Transverse colon (tissue), 4 donors: ENCODE results near the gene LIX1L.

ENCODE experiments used
- EP300 ChIP-seq: sonication (generic); formaldehyde crosslinking; IDR thresholded peaks from one replicate; pipeline ENCODE4 v1.6.1; 2017; ENCODE audit warnings: antibody characterized with exemption, low read depth
- POLR2A ChIP-seq: fragments of 450-650 bp; IDR thresholded peaks from one replicate; pipeline ENCODE4 v1.6.1; 2016; ENCODE audit warnings: antibody characterized with exemption, mild to moderate bottlenecking, moderate library complexity
- POLR2AphosphoS5 ChIP-seq, 3 donors: sonication (generic); formaldehyde crosslinking; IDR thresholded peaks; one replicate each; pipeline ENCODE4 v1.6.1; 2016; ENCODE audit warnings: antibody characterized with exemption in 3 of 3
- TF ChIP-seq, protein P1 (sequence below), 5 experiments: fragments of 200-600 bp in 3 of 5; fragments of 450-650 bp in 2 of 5; sonication (generic) in 3 of 5; IDR thresholded peaks; 1 replicate in 2 of 5; 2 replicates in 3 of 5; pipeline ENCODE4 v1.5.1; 2016 to 2017; ENCODE audit warnings: antibody characterized with exemption in 5 of 5, inconsistent platforms in 3 of 5, mild to moderate bottlenecking in 2 of 5, moderate library complexity in 1 of 5

DNA sequence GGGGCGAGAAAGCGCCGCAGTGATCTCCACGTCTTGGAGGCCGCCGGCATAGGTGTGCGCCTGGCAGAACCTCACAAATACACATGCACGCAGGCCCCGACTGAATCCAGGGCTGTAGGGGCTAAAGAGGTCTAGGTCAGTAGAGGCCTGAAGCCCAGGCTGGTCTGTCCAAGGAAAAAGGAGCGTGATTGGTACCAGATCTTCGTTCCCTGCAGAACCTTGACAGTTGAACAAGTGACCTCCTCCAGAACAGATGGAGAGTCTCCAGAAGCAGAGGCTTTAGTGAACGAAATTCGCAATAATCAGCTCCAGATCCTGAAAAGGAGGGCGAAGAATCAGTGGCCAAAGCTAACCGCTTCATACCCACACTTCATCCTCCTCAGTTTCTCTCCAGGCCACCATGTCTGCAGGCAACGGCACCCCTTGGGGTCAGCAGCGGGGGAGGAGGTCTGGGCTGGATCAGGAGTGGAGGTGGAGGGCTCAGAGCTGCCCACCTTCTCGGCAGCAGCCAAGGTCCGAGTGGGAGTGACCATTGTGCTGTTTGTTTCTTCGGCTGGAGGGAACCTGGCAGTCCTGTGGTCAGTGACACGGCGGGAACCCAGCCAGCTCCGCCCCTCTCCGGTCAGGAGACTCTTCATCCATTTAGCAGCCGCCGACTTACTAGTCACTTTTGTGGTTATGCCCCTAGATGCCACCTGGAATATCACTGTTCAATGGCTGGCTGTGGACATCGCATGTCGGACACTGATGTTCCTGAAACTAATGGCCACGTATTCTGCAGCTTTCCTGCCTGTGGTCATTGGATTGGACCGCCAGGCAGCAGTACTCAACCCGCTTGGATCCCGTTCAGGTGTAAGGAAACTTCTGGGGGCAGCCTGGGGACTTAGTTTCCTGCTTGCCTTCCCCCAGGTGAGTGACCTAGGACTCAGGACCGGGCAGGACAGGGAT lies 38.6 kb downstream of the LIX1L start:
- TF ChIP-seq, protein P1, sequence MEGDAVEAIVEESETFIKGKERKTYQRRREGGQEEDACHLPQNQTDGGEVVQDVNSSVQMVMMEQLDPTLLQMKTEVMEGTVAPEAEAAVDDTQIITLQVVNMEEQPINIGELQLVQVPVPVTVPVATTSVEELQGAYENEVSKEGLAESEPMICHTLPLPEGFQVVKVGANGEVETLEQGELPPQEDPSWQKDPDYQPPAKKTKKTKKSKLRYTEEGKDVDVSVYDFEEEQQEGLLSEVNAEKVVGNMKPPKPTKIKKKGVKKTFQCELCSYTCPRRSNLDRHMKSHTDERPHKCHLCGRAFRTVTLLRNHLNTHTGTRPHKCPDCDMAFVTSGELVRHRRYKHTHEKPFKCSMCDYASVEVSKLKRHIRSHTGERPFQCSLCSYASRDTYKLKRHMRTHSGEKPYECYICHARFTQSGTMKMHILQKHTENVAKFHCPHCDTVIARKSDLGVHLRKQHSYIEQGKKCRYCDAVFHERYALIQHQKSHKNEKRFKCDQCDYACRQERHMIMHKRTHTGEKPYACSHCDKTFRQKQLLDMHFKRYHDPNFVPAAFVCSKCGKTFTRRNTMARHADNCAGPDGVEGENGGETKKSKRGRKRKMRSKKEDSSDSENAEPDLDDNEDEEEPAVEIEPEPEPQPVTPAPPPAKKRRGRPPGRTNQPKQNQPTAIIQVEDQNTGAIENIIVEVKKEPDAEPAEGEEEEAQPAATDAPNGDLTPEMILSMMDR (IDR thresholded peaks at IDR 0.05) = peak in 2 of 5 experiments; percentile 13 to 18
- TF ChIP-seq POLR2A = no peak
- no peak for TF ChIP-seq POLR2AphosphoS5 (IDR thresholded peaks at IDR 0.05)
- TF ChIP-seq EP300 = no peak
